ENCODE measurements around the gene TFEB.

DNA sequence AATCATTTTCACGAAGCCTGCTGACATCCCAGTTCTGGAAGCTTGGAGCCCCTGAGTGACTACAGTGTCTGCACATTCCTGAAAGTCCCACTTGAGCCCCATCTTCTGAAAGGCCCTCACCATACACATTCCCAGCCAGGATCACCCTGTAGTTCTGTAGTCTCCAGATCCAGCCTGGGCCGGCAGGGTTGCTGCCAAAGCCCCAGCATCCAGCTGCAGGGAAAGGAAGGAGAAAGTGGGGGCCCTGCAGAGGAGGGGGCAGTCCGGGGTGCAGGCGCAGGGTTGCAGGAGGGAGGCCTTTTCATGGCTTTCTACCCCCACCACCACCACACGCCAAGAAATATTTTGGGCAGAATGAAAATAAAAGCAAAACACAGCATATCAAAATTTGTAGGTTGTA, 71.1 kb downstream of the TFEB start:
- TF ChIP-seq, protein P1, sequence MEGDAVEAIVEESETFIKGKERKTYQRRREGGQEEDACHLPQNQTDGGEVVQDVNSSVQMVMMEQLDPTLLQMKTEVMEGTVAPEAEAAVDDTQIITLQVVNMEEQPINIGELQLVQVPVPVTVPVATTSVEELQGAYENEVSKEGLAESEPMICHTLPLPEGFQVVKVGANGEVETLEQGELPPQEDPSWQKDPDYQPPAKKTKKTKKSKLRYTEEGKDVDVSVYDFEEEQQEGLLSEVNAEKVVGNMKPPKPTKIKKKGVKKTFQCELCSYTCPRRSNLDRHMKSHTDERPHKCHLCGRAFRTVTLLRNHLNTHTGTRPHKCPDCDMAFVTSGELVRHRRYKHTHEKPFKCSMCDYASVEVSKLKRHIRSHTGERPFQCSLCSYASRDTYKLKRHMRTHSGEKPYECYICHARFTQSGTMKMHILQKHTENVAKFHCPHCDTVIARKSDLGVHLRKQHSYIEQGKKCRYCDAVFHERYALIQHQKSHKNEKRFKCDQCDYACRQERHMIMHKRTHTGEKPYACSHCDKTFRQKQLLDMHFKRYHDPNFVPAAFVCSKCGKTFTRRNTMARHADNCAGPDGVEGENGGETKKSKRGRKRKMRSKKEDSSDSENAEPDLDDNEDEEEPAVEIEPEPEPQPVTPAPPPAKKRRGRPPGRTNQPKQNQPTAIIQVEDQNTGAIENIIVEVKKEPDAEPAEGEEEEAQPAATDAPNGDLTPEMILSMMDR (IDR thresholded peaks at IDR 0.05 in 8 of 11, conservative IDR thresholded peaks at IDR 0.05 in 3 of 11): no peak
- no peak for TF ChIP-seq POLR2A (IDR thresholded peaks at IDR 0.05)

Measured in spleen (tissue), 7 donors.